CD8-positive, alpha-beta memory T cell (primary cell): Measurements from ENCODE around the gene OR2A12. TPM values are rescaled to one million over a fixed set of nuclear protein-coding genes. Genes with fewer than 3 reads are reported as not detected.

Source experiments
- CTCF ChIA-PET: fragments of 350-600 bp; sonication (Branson Sonifier 250); formaldehyde crosslinking; loops from one replicate; lab custom pipeline; 2021; ENCODE audit warnings: antibody characterized with exemption; lab: Charles Lee
- POLR2A ChIA-PET: fragments of 350-600 bp; sonication (Branson Sonifier 250); formaldehyde crosslinking; loops from one replicate; lab custom pipeline; 2021; ENCODE audit warnings: antibody characterized with exemption; lab: Charles Lee
- DNase-seq, 5 donors: peaks; one replicate each; pipeline versions ENCODE4 v3.0.0 to v3.0.0-alpha.2; 2020 to 2022; ENCODE audit warnings: mixed read lengths in 1 of 5
- H3K27ac ChIP-seq: one replicate; pipeline ENCODE4 v1.7.0; 2013; ENCODE audit warnings: low read depth, mild to moderate bottlenecking, low read length, moderate library complexity
- H3K27me3 ChIP-seq: 2 replicates; pipeline ENCODE4 v1.7.0; 2013; ENCODE audit warnings: low read length, mild to moderate bottlenecking; ENCODE audit not compliant: insufficient read depth, poor library complexity, severe bottlenecking
- H3K36me3 ChIP-seq: 2 replicates; pipeline ENCODE4 v1.7.0; 2013; ENCODE audit warnings: mild to moderate bottlenecking, low read length, moderate library complexity; ENCODE audit not compliant: insufficient read depth
- H3K4me1 ChIP-seq: 2 replicates; pipeline ENCODE4 v1.7.0; 2013; ENCODE audit warnings: mild to moderate bottlenecking, low read length, moderate library complexity; ENCODE audit not compliant: insufficient read depth
- H3K4me3 ChIP-seq: 2 replicates; pipeline ENCODE4 v1.7.0; 2013; ENCODE audit warnings: mild to moderate bottlenecking, low read length
- H3K9me3 ChIP-seq: 2 replicates; pipeline ENCODE4 v1.7.0; 2013; ENCODE audit warnings: mild to moderate bottlenecking, low read length
- H3K27ac Mint-ChIP-seq, 8 donors: one replicate each; pipeline ENCODE4 v1.8.0; 2020 to 2021; ENCODE audit warnings: mixed read lengths in 8 of 8, mild to moderate bottlenecking in 6 of 8, inconsistent platforms in 3 of 8, moderate library complexity in 3 of 8
- H3K27me3 Mint-ChIP-seq, 2 donors: one replicate each; pipeline ENCODE4 v1.8.0; 2020 to 2021; ENCODE audit warnings: mixed read lengths in 2 of 2, mild to moderate bottlenecking in 1 of 2, moderate library complexity in 1 of 2
- H3K36me3 Mint-ChIP-seq, 3 donors: one replicate each; pipeline ENCODE4 v1.8.0; 2020 to 2021; ENCODE audit warnings: mixed read lengths in 3 of 3, inconsistent platforms in 1 of 3, mild to moderate bottlenecking in 1 of 3
- H3K4me1 Mint-ChIP-seq, 3 donors: one replicate each; pipeline ENCODE4 v1.8.0; 2020 to 2021; ENCODE audit warnings: mixed read lengths in 3 of 3, inconsistent platforms in 1 of 3, mild to moderate bottlenecking in 1 of 3
- H3K4me3 Mint-ChIP-seq, 7 donors: one replicate each; pipeline ENCODE4 v1.8.0; 2020 to 2021; ENCODE audit warnings: mixed read lengths in 7 of 7, mild to moderate bottlenecking in 6 of 7, moderate library complexity in 4 of 7, inconsistent platforms in 2 of 7
- H3K9me3 Mint-ChIP-seq, 5 donors: one replicate each; pipeline ENCODE4 v1.8.0; 2020 to 2022; ENCODE audit warnings: mixed read lengths in 5 of 5, mild to moderate bottlenecking in 3 of 5, moderate library complexity in 2 of 5, inconsistent platforms in 1 of 5
- polyA plus RNA-seq: library from polyadenylated mRNA; unstranded; fragments of 300-500 nt; fragmentation: Illumina TruSeq; gene quantifications from one replicate; pipeline ENCODE4 v1.2.3, GENCODE V29; 2021
- total RNA-seq, 2 experiments: library from RNA; stranded (reverse); gene quantifications; one replicate each; pipeline ENCODE4 v1.2.3, GENCODE V29; 2021

The OR2A12 gene
- total and polyA plus RNA-seq, 3 experiments from 2014 or later = not detected

DNA sequence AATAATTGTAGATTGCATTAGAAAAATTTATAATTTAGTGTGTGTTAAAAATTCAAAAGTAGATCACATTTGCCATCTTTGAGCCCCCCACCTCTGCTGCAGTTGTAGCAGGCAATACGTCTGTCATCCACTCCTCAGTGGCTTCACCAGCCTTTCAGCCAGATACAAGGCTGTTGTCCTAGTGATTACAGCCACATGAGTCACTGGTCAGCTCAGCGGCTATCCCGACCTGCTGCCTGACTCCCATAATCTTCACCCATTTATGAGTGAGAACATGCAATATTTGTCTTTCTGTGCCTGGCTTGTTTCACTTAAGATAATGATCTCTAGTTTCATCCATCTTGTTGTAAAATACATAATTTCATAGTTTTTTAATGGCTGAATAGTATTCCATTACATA, 28.1 kb upstream of the OR2A12 start:
- DNase-seq = no peak
- Histone ChIP-seq H3K9me3 (no peaks in the 10 kb centered on the region), H3K27ac (no peak overlapping the region), H3K27me3 (no peaks in the 10 kb centered on the region), H3K36me3 (no peaks in the 10 kb centered on the region), H3K4me3 (no peak overlapping the region), H3K4me1 (no peaks in the 10 kb centered on the region)
- no peak overlapping the region for H3K4me3 Mint-ChIP-seq
- H3K4me1 Mint-ChIP-seq = no peaks in the 10 kb centered on the region
- peaks cover 0 to 11% (median 6%) of the 10 kb centered on the region in 5 donors for H3K9me3 Mint-ChIP-seq
- POLR2A ChIA-PET = no interaction called here
- no peak overlapping the region for H3K27ac Mint-ChIP-seq
- peaks cover 0 to 3% (median 0%) of the 10 kb centered on the region in 3 donors for H3K36me3 Mint-ChIP-seq
- CTCF ChIA-PET = no interaction called here
- H3K27me3 Mint-ChIP-seq = peaks cover 5 to 38% of the 10 kb centered on the region in 2 donors

DNA sequence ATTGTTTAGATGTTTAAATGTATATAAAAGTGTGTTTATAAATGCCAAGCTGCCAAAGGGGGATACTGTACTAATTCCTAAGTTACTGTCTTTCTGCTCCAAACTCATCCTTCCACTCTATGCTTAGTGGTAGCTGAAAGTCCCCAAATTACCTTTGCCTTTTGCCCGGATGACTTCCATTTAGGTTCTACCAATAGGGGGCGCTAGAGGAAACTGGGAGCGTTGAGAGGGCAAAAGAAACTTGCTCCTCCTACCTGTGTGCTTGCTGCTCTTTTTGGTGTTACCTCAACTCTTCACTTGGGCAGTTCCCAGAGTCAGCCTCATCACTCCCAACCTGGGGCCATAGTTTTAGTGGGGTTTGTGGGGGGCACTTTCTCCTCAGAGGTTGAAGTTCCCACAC, 22.4 kb upstream of the OR2A12 start:
- no peaks in the 10 kb centered on the region for H3K4me1 Mint-ChIP-seq
- no peak overlapping the region for H3K4me3 Mint-ChIP-seq
- H3K27ac ChIP-seq = no peak overlapping the region
- H3K27ac Mint-ChIP-seq = no peak overlapping the region
- H3K36me3 ChIP-seq = no peaks in the 10 kb centered on the region
- no peak for DNase-seq
- H3K27me3 ChIP-seq = no peaks in the 10 kb centered on the region
- H3K9me3 Mint-ChIP-seq = peaks cover 0 to 11% (median 5%) of the 10 kb centered on the region in 5 donors
- no peaks in the 10 kb centered on the region for H3K9me3 ChIP-seq
- H3K4me1 ChIP-seq = no peaks in the 10 kb centered on the region
- CTCF ChIA-PET = no interaction called here
- H3K36me3 Mint-ChIP-seq = peaks cover 0 to 3% (median 0%) of the 10 kb centered on the region in 3 donors
- POLR2A ChIA-PET = no interaction called here
- H3K27me3 Mint-ChIP-seq = peaks cover 0 to 34% of the 10 kb centered on the region in 2 donors
- no peak overlapping the region for H3K4me3 ChIP-seq

DNA sequence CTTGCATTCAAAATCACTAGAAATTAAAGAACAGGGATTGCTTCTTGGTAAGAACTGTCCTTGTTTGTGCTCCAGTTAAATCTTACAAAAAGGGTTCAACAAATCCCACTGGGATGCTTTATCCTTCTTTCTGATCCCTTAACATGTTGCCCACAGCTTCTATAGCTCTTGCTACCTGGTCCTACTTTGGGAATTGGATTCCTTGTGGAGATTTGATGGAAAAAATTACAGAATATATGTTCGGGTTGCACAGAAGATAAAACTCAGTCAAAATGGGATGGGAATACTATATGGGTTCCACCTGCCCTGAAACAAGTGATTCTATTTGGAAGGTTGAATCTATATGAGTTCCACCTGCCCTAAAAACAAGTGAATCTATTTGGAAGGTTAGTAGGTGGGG, 16.6 kb upstream of the OR2A12 start, which contains the start of gene OR2A25:
Gene OR2A25, plus strand, starts transcription at position 301 of the 400 bp plus-strand sequence. CDS start 4,409 bp downstream, outside the sequence.
- no peaks in the 10 kb centered on the region for H3K27me3 ChIP-seq
- Mint-ChIP-seq H3K9me3 (no peaks in the 10 kb centered on the region), H3K27me3 (peaks cover 2 to 28% of the 10 kb centered on the region in 2 donors), H3K27ac (no peak within 1 kb of the TSS), H3K4me1 (no peaks in the 10 kb centered on the region), H3K4me3 (no peak within 1 kb of the TSS), H3K36me3 (no peaks in the 10 kb centered on the region)
- no peak for DNase-seq
- no peak within 1 kb of the TSS for H3K4me3 ChIP-seq
- H3K27ac ChIP-seq = no peak within 1 kb of the TSS
- ChIA-PET CTCF (no interaction called here), POLR2A (no interaction called here)
- H3K9me3 ChIP-seq = no peaks in the 10 kb centered on the region
- H3K36me3 ChIP-seq = no peaks in the 10 kb centered on the region
- H3K4me1 ChIP-seq = no peaks in the 10 kb centered on the region

DNA sequence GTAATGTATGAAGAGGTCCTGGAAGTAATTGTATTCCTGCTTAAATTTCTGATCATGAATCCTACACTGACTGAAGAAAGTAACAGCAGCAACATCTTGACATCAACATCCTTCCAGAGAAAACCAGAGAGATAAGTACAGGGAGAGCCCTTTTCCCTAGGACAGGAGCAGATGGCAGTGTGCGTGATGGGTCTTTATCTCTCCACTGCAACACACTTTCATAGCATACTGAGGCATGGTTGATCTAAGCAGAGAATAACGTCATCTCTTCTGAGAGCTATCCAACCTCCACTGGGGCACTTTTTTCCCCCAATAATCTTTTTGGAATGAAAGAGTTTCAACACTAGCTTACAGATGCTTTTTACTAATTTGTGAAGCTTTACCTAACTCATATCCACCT, 16.1 kb upstream of the OR2A12 start:
- Histone ChIP-seq H3K27me3 (no peaks in the 10 kb centered on the region), H3K9me3 (no peaks in the 10 kb centered on the region), H3K4me1 (no peaks in the 10 kb centered on the region), H3K27ac (no peak overlapping the region), H3K4me3 (no peak overlapping the region), H3K36me3 (no peaks in the 10 kb centered on the region)
- Mint-ChIP-seq H3K27ac (no peak overlapping the region), H3K27me3 (peaks cover 5 to 30% of the 10 kb centered on the region in 2 donors), H3K36me3 (no peaks in the 10 kb centered on the region), H3K4me3 (no peak overlapping the region), H3K9me3 (no peaks in the 10 kb centered on the region), H3K4me1 (no peaks in the 10 kb centered on the region)
- POLR2A ChIA-PET = no interaction called here
- no peak for DNase-seq
- CTCF ChIA-PET = no interaction called here

DNA sequence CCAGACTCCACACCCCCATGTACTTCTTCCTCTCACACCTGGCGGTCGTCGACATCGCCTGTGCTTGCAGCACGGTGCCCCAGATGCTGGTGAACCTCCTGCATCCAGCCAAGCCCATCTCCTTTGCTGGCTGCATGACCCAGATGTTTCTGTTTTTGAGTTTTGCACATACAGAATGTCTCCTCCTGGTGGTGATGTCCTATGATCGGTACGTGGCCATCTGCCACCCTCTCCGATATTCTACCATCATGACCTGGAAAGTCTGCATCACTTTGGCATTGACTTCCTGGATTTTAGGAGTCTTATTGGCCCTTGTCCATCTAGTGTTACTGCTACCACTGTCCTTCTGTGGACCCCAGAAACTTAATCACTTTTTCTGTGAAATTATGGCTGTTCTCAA, 11.7 kb upstream of the OR2A12 start:
- Histone ChIP-seq H3K9me3 (no peaks in the 10 kb centered on the region), H3K27me3 (no peaks in the 10 kb centered on the region), H3K4me3 (no peak overlapping the region), H3K36me3 (no peaks in the 10 kb centered on the region), H3K27ac (no peak overlapping the region), H3K4me1 (no peaks in the 10 kb centered on the region)
- H3K9me3 Mint-ChIP-seq = no peaks in the 10 kb centered on the region
- no peaks in the 10 kb centered on the region for H3K36me3 Mint-ChIP-seq
- ChIA-PET CTCF (no interaction called here), POLR2A (no interaction called here)
- peaks cover 8 to 17% of the 10 kb centered on the region in 2 donors for H3K27me3 Mint-ChIP-seq
- DNase-seq = no peak
- no peaks in the 10 kb centered on the region for H3K4me1 Mint-ChIP-seq
- H3K4me3 Mint-ChIP-seq = no peak overlapping the region
- H3K27ac Mint-ChIP-seq = no peak overlapping the region

DNA sequence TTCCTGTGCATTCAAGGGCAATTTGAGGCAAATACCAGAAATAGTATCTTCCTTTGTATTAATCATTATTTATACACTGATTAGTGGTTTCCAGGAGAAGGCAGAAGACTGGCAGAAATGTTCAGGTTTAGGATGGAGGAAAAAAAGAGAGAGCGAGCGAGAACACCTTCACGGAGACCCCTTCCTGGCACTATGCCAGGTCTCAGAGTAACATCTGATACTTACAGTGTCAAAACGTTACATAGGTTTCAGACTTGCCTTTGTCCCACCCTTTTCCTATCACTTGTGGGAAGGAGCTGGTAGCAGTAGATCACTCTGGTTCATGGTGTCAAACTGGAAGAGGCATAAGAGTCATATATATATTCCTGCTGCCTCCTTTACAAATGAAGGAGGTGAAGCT, 652 bp downstream of the OR2A12 start:
- H3K27me3 Mint-ChIP-seq = peaks cover 2 to 9% of the 10 kb centered on the region in 2 donors
- H3K36me3 Mint-ChIP-seq = no peaks in the 10 kb centered on the region
- H3K36me3 ChIP-seq = no peaks in the 10 kb centered on the region
- peaks cover 2 to 11% (median 5%) of the 10 kb centered on the region in 5 donors for H3K9me3 Mint-ChIP-seq
- H3K27ac Mint-ChIP-seq = no peak overlapping the region
- no peak overlapping the region for H3K4me3 ChIP-seq
- no peaks in the 10 kb centered on the region for H3K4me1 ChIP-seq
- POLR2A ChIA-PET = no interaction called here
- no peaks in the 10 kb centered on the region for H3K4me1 Mint-ChIP-seq
- no peak overlapping the region for H3K4me3 Mint-ChIP-seq
- H3K9me3 ChIP-seq = no peaks in the 10 kb centered on the region
- H3K27ac ChIP-seq = no peak overlapping the region
- DNase-seq = no peak
- CTCF ChIA-PET = no interaction called here
- no peaks in the 10 kb centered on the region for H3K27me3 ChIP-seq

DNA sequence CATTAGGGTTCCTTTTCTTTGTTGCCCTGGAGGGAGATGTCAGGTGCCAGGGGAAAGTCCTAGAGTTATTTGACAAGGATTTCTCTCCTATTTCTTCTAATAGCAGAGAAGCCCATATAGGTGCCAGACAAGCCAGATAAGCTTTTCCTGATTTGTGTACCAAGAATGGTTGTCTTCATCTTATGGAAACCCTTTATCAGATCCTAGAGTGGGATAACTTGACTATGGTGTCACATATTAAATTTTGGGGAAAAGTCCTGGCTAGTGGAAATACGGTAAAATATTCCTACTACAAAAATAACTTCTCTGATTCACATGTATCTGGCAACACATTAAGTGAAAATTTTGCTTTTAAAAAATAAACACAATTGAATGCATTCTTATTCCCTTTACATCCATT, 1.2 kb downstream of the OR2A12 start:
- H3K4me3 Mint-ChIP-seq = no peak overlapping the region
- CTCF ChIA-PET = no interaction called here
- DNase-seq = no peak

DNA sequence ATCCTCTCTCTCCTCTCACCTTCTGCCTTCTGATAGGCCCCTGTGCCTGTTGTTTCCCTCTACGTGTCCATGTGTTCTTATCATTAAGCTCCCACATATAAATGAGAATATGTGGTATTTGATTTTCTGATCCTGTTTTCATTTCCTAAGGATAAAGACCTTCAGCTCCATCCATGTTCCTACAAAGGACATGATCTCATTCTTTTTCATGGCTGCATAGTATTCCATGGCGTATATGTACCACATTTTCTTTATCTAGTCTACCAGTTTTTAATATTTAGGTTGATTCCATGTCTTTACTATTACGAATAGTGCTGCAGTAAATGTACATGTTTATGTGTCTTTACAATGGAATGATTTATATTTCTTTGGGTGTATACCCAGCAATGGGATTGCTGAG, 4.6 kb downstream of the OR2A12 start:
- no peaks in the 10 kb centered on the region for H3K36me3 Mint-ChIP-seq
- H3K4me1 Mint-ChIP-seq = no peaks in the 10 kb centered on the region
- Histone ChIP-seq H3K4me3 (no peak overlapping the region), H3K4me1 (no peaks in the 10 kb centered on the region), H3K36me3 (no peaks in the 10 kb centered on the region), H3K27ac (no peak overlapping the region), H3K9me3 (no peaks in the 10 kb centered on the region), H3K27me3 (no peaks in the 10 kb centered on the region)
- ChIA-PET POLR2A (no interaction called here), CTCF (no interaction called here)
- no peak overlapping the region for H3K4me3 Mint-ChIP-seq
- H3K9me3 Mint-ChIP-seq = peaks cover 2 to 13% (median 5%) of the 10 kb centered on the region in 5 donors
- DNase-seq = no peak
- no peak overlapping the region for H3K27ac Mint-ChIP-seq
- peaks cover 4 to 28% of the 10 kb centered on the region in 2 donors for H3K27me3 Mint-ChIP-seq

More for the DNA sequence above, 1.2 kb downstream of the OR2A12 start:
- Histone ChIP-seq H3K4me3 (no peak overlapping the region), H3K27me3 (no peaks in the 10 kb centered on the region), H3K36me3 (no peaks in the 10 kb centered on the region), H3K4me1 (no peaks in the 10 kb centered on the region), H3K9me3 (no peaks in the 10 kb centered on the region), H3K27ac (no peak overlapping the region)
- Mint-ChIP-seq H3K27me3 (peaks cover 2 to 9% of the 10 kb centered on the region in 2 donors), H3K36me3 (no peaks in the 10 kb centered on the region), H3K27ac (no peak overlapping the region), H3K4me1 (no peaks in the 10 kb centered on the region), H3K9me3 (peaks cover 2 to 13% (median 5%) of the 10 kb centered on the region in 5 donors)
- POLR2A ChIA-PET = no interaction called here
